ENCODE results near the gene RAB5IF. TPM values are rescaled to one million over a fixed set of nuclear protein-coding genes. Genes with fewer than 3 reads are reported as not detected.

RAB5IF gene
- total and polyA plus RNA-seq, 2 of the 13 experiments (the other 11 are each of a cell fraction or from before 2014, with no cell fraction given), result 261 to 305 TPM

DNA sequence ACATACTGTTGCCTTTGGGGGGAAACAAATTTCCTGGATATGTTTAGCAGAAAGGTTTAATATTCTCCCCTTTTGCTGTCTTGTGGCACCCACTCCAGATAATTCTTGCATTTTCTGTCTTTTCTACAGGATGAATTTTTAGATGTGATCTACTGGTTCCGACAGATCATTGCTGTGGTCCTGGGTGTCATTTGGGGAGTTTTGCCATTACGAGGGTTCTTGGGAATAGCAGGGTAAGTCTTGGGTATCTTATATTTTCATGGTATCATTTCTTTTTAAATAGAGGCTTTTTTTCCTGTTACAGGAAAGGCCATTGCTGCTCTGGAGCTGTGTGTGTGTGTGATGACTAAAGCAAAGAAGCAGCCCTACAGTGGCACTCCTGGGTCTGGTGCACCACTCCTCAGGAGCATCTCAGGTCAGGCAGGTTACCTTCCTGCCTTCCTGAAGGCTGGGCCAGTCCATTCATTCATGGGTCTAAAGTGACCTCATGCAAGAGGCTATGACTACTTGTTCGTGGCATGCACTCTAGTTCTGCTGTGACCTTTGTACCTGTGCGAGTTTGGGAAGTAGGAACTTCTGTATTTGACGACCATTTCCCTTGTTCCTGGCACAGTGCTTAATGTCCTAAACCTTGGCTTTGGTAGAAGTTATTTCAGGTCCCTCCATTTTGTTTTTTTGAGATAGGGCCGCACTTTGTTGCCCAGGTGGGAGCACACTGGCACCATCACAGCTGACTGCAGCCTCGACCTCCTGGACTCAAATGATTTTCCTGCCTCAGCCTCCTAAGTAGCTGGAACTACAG is 2.2 kb downstream of the RAB5IF start (continued):
- TF ChIP-seq, protein P1, sequence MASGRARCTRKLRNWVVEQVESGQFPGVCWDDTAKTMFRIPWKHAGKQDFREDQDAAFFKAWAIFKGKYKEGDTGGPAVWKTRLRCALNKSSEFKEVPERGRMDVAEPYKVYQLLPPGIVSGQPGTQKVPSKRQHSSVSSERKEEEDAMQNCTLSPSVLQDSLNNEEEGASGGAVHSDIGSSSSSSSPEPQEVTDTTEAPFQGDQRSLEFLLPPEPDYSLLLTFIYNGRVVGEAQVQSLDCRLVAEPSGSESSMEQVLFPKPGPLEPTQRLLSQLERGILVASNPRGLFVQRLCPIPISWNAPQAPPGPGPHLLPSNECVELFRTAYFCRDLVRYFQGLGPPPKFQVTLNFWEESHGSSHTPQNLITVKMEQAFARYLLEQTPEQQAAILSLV (CRISPR knock-in tag; IDR thresholded peaks at IDR 0.05; ENCODE audit: borderline replicate concordance), result 0 out of 2 replicates have a peak, but pooled peaks have one; percentile 42
- TF ChIP-seq SKI (IDR thresholded peaks at IDR 0.05; ENCODE audit: partially characterized antibody), result peak; percentile 50
- no peak for TF ChIP-seq SATB2 (CRISPR knock-in tag; IDR thresholded peaks at IDR 0.05)
- no peak for TF ChIP-seq MTA3 (CRISPR knock-in tag; IDR thresholded peaks at IDR 0.05)
- no peak for TF ChIP-seq ZNF326 (CRISPR knock-in tag; IDR thresholded peaks at IDR 0.05; ENCODE audit: borderline replicate concordance)
- TF ChIP-seq, protein P2, sequence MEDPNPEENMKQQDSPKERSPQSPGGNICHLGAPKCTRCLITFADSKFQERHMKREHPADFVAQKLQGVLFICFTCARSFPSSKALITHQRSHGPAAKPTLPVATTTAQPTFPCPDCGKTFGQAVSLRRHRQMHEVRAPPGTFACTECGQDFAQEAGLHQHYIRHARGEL (CRISPR knock-in tag; IDR thresholded peaks at IDR 0.05), result no peak
- no peak for TF ChIP-seq ZNF143 (CRISPR knock-in tag; IDR thresholded peaks at IDR 0.05)
- no peak for TF ChIP-seq ZNF615 (CRISPR knock-in tag; IDR thresholded peaks at IDR 0.05; ENCODE audit: borderline replicate concordance)
- TF ChIP-seq, protein P3, sequence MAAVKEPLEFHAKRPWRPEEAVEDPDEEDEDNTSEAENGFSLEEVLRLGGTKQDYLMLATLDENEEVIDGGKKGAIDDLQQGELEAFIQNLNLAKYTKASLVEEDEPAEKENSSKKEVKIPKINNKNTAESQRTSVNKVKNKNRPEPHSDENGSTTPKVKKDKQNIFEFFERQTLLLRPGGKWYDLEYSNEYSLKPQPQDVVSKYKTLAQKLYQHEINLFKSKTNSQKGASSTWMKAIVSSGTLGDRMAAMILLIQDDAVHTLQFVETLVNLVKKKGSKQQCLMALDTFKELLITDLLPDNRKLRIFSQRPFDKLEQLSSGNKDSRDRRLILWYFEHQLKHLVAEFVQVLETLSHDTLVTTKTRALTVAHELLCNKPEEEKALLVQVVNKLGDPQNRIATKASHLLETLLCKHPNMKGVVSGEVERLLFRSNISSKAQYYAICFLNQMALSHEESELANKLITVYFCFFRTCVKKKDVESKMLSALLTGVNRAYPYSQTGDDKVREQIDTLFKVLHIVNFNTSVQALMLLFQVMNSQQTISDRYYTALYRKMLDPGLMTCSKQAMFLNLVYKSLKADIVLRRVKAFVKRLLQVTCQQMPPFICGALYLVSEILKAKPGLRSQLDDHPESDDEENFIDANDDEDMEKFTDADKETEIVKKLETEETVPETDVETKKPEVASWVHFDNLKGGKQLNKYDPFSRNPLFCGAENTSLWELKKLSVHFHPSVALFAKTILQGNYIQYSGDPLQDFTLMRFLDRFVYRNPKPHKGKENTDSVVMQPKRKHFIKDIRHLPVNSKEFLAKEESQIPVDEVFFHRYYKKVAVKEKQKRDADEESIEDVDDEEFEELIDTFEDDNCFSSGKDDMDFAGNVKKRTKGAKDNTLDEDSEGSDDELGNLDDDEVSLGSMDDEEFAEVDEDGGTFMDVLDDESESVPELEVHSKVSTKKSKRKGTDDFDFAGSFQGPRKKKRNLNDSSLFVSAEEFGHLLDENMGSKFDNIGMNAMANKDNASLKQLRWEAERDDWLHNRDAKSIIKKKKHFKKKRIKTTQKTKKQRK (IDR thresholded peaks at IDR 0.05; ENCODE audit: low read length), result no peak
- TF ChIP-seq, protein P4, sequence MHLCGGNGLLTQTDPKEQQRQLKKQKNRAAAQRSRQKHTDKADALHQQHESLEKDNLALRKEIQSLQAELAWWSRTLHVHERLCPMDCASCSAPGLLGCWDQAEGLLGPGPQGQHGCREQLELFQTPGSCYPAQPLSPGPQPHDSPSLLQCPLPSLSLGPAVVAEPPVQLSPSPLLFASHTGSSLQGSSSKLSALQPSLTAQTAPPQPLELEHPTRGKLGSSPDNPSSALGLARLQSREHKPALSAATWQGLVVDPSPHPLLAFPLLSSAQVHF (CRISPR knock-in tag; IDR thresholded peaks at IDR 0.05), result no peak
- TF ChIP-seq ZNF747 (CRISPR knock-in tag; IDR thresholded peaks at IDR 0.05; ENCODE audit: borderline replicate concordance), result no peak
- no peak for TF ChIP-seq MAZ (IDR thresholded peaks at IDR 0.05; ENCODE audit: borderline replicate concordance, low read depth, low read length)
- TF ChIP-seq MAZ (CRISPR knock-in tag; IDR thresholded peaks at IDR 0.05; ENCODE audit: low read depth), result no peak
- TF ChIP-seq ZFAT (CRISPR knock-in tag; conservative IDR thresholded peaks at IDR 0.05), result no peak
- no peak for TF ChIP-seq NFATC3 (CRISPR knock-in tag; IDR thresholded peaks at IDR 0.05)
- no peak; the same call in 1 of the 2 replicates for TF ChIP-seq EED (CRISPR knock-in tag; IDR thresholded peaks at IDR 0.05)
- no peak for TF ChIP-seq NFKB2 (CRISPR knock-in tag; IDR thresholded peaks at IDR 0.05; ENCODE audit: borderline replicate concordance)
- 0 out of 2 replicates have a peak, but pooled peaks have one; percentile 40 for TF ChIP-seq POLR2AphosphoS2 (IDR thresholded peaks at IDR 0.05; ENCODE audit: low read depth, low read length)
- TF ChIP-seq ZNF737 (CRISPR knock-in tag; IDR thresholded peaks at IDR 0.05; ENCODE audit: borderline replicate concordance), result no peak
- TF ChIP-seq RBM22 (optimal IDR thresholded peaks at IDR 0.05; ENCODE audit: low read length), result peak; percentile 30
- no peak for TF ChIP-seq PRMT3 (CRISPR knock-in tag; IDR thresholded peaks at IDR 0.05; ENCODE audit: borderline replicate concordance, low read depth)
- no peak for TF ChIP-seq RARG (CRISPR knock-in tag; IDR thresholded peaks at IDR 0.05; ENCODE audit: low read depth)
- TF ChIP-seq, protein P5, sequence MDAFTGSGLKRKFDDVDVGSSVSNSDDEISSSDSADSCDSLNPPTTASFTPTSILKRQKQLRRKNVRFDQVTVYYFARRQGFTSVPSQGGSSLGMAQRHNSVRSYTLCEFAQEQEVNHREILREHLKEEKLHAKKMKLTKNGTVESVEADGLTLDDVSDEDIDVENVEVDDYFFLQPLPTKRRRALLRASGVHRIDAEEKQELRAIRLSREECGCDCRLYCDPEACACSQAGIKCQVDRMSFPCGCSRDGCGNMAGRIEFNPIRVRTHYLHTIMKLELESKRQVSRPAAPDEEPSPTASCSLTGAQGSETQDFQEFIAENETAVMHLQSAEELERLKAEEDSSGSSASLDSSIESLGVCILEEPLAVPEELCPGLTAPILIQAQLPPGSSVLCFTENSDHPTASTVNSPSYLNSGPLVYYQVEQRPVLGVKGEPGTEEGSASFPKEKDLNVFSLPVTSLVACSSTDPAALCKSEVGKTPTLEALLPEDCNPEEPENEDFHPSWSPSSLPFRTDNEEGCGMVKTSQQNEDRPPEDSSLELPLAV (CRISPR knock-in tag; conservative IDR thresholded peaks at IDR 0.05; ENCODE audit: low read depth), result no peak

All from HepG2 (cell line).